ENCODE measurements around the gene ADARB1. TPM values are rescaled to one million over a fixed set of nuclear protein-coding genes. Genes with fewer than 3 reads are reported as not detected.
"Not testable (repeated sequence)": the region's sequence is repeated elsewhere in the genome, so short reads cannot be mapped to it uniquely, and the experiment has no call there.

ADARB1 gene
- total RNA-seq, 1 donor from 2014 or later: 14.0 TPM

DNA sequence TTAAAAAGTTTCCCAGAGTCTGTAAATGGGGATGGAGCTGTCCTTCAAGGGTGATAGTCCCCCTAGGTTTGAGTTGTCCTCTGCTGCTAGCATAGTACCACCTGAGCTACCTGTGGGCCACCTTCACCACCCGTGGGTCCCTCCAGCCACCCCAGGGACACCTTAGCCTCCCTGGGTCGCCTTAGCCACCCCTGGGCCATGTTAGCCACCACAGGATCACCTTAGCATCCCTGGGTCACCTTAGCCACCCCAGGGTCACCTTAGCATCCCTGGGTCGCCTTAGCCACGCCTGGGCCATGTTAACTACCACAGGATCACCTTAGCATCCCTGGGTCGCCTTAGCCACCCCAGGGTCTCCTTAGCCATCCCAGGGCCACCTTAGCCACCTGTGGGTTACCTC, 67.1 kb downstream of the ADARB1 start:
- DNase-seq (ENCODE audit: low read depth): no peak
- Histone ChIP-seq H3K27me3 (ENCODE audit: control insufficient read depth, insufficient read depth, low read length) (no peaks in the 10 kb centered on the region), H3K4me3 (ENCODE audit: low read depth, low read length) (no peak overlapping the region), H3K36me3 (ENCODE audit: control insufficient read depth, insufficient read depth, low read length) (peaks cover 2% of the 10 kb centered on the region)
- no peak for FAIRE-seq
- TF ChIP-seq, protein P1, sequence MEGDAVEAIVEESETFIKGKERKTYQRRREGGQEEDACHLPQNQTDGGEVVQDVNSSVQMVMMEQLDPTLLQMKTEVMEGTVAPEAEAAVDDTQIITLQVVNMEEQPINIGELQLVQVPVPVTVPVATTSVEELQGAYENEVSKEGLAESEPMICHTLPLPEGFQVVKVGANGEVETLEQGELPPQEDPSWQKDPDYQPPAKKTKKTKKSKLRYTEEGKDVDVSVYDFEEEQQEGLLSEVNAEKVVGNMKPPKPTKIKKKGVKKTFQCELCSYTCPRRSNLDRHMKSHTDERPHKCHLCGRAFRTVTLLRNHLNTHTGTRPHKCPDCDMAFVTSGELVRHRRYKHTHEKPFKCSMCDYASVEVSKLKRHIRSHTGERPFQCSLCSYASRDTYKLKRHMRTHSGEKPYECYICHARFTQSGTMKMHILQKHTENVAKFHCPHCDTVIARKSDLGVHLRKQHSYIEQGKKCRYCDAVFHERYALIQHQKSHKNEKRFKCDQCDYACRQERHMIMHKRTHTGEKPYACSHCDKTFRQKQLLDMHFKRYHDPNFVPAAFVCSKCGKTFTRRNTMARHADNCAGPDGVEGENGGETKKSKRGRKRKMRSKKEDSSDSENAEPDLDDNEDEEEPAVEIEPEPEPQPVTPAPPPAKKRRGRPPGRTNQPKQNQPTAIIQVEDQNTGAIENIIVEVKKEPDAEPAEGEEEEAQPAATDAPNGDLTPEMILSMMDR (IDR thresholded peaks at IDR 0.05; ENCODE audit: insufficient read depth, low read length, severe bottlenecking): no peak

- TF ChIP-seq, protein P1 (IDR thresholded peaks at IDR 0.05; ENCODE audit: insufficient read depth, low read length, severe bottlenecking): no peak
- DNase-seq (ENCODE audit: low read depth) (no peak), FAIRE-seq (no peak)
- Histone ChIP-seq H3K36me3 (ENCODE audit: control insufficient read depth, insufficient read depth, low read length) (peaks cover 2% of the 10 kb centered on the region), H3K4me3 (ENCODE audit: low read depth, low read length) (no peak overlapping the region), H3K27me3 (ENCODE audit: control insufficient read depth, insufficient read depth, low read length) (no peaks in the 10 kb centered on the region)
Measured at GRCh38 chr21:45142469-45143308, 68.3 kb downstream of the ADARB1 start.

DNA sequence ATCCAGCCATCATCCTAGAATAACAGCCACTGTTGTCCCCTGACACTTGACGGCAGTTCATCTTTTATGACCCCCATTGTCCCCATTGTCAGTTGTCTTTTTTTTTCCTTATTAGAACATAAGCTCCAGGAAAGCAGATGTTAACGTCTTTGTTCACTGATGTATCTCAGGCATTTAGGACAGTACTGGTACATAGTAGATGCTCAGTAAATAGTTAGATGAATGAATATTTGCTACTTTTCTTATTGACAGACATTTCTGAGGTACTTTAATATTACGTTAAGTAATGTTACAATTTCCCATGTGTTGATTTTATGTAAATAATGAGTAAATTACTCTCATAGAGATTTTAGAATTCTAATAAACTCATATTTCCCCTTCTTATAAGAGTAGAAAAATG, 69.5 kb downstream of the ADARB1 start:
- FAIRE-seq (no peak), DNase-seq (ENCODE audit: low read depth) (no peak)
- H3K36me3 ChIP-seq (ENCODE audit: control insufficient read depth, insufficient read depth, low read length): peaks cover 2% of the 10 kb centered on the region
- no peaks in the 10 kb centered on the region for H3K27me3 ChIP-seq (ENCODE audit: control insufficient read depth, insufficient read depth, low read length)
- TF ChIP-seq, protein P1 (IDR thresholded peaks at IDR 0.05; ENCODE audit: insufficient read depth, low read length, severe bottlenecking): no peak
- H3K4me3 ChIP-seq (ENCODE audit: low read depth, low read length): no peak overlapping the region

- FAIRE-seq: no peak
- Histone ChIP-seq H3K4me3 (ENCODE audit: low read depth, low read length) (no peak overlapping the region), H3K36me3 (ENCODE audit: control insufficient read depth, insufficient read depth, low read length) (peaks cover 2% of the 10 kb centered on the region), H3K27me3 (ENCODE audit: control insufficient read depth, insufficient read depth, low read length) (no peaks in the 10 kb centered on the region)
- TF ChIP-seq, protein P1 (IDR thresholded peaks at IDR 0.05; ENCODE audit: insufficient read depth, low read length, severe bottlenecking): no peak
- DNase-seq (ENCODE audit: low read depth): no peak
Measured at GRCh38 chr21:45145146-45145545, 70.8 kb downstream of the ADARB1 start.

DNA sequence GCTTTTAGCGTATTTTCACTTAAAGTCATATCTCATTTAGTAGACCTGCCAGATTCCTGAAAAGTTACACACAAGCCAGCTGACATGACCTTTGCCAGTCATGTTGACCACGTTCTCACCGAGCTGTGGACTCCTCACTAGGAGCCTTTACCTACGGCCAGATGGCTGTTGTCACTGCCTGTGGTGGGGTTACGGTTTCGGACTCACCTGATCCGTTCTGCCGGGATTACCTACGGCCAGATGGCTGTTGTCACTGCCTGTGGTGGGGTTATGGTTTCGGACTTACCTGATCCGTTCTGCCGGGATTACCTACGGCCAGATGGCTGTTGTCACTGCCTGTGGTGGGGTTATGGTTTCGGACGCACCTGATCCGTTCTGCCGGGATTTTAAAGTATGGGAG, 71.5 kb downstream of the ADARB1 start:
- H3K4me3 ChIP-seq (ENCODE audit: low read depth, low read length); FAIRE-seq; H3K36me3 ChIP-seq (ENCODE audit: control insufficient read depth, insufficient read depth, low read length); DNase-seq (ENCODE audit: low read depth); H3K27me3 ChIP-seq (ENCODE audit: control insufficient read depth, insufficient read depth, low read length): not testable (repeated sequence)

DNA sequence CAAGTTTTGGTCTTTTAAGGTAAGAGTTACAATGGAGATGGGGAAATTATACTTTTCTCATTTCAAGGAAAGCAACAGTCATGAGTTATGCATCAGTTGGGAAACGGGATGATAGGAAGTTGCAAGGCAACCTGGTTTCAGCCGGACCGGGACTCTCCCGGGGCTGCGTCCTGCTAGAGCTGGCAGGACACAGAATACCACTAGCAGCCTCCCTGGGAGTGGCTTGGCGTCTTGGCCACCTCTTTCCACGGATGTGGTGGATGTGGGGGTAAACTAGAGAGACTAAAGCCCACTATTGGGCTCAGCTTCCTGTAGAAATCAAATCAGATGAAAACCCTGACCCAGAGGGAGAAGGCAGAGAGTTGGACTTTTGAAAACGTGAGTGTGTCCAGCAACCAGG, 71.9 kb downstream of the ADARB1 start:
- FAIRE-seq (no peak), DNase-seq (ENCODE audit: low read depth) (no peak)
- H3K36me3 ChIP-seq (ENCODE audit: control insufficient read depth, insufficient read depth, low read length): peaks cover 2% of the 10 kb centered on the region
- TF ChIP-seq, protein P1 (IDR thresholded peaks at IDR 0.05; ENCODE audit: insufficient read depth, low read length, severe bottlenecking): no peak
- no peak overlapping the region for H3K4me3 ChIP-seq (ENCODE audit: low read depth, low read length)
- no peaks in the 10 kb centered on the region for H3K27me3 ChIP-seq (ENCODE audit: control insufficient read depth, insufficient read depth, low read length)

Measured in bronchial epithelial cell (primary cell).